ENCODE results near the gene PLCH2.

The PLCH2 gene

DNA sequence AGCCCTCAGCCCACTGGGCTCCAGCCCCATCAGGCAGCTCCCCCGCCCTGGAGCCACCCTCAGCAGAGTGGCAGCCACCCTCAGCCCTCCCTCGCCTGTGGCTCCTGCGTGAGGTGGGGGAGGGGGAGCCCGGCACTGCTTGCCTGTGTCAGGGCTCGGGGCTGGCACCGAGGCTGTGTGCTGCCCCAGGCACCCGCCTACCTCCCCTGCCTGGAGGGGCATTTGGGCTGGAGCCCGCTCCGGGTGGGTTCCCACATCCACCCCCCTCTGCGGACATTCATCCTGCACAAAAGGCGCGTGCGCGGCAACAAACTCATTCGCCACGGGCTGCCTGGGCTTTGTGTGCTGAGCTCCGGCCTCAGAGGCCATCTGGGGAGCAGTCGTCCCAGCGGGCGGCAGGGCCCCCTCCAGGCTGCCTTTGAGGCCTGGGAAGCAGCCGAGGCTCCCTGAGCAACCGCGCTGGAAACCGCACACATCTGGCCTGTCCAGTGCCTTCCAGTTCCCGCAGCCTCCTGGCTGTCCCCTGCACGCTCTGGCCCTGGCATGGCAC lies 67.5 kb downstream of the PLCH2 start:
- TF ChIP-seq YY1 (IDR thresholded peaks at IDR 0.05; ENCODE audit: low read depth) (no peak), ZBTB7A (IDR thresholded peaks at IDR 0.05; ENCODE audit: low read depth) (0 out of 2 replicates have a peak, but pooled peaks have one; percentile 11), EGR1 (IDR thresholded peaks at IDR 0.05) (no peak), EP300 (IDR thresholded peaks at IDR 0.05; ENCODE audit: borderline replicate concordance) (no peak)
- TF ChIP-seq, protein P1, sequence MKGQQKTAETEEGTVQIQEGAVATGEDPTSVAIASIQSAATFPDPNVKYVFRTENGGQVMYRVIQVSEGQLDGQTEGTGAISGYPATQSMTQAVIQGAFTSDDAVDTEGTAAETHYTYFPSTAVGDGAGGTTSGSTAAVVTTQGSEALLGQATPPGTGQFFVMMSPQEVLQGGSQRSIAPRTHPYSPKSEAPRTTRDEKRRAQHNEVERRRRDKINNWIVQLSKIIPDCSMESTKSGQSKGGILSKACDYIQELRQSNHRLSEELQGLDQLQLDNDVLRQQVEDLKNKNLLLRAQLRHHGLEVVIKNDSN (IDR thresholded peaks at IDR 0.05): no peak

DNA sequence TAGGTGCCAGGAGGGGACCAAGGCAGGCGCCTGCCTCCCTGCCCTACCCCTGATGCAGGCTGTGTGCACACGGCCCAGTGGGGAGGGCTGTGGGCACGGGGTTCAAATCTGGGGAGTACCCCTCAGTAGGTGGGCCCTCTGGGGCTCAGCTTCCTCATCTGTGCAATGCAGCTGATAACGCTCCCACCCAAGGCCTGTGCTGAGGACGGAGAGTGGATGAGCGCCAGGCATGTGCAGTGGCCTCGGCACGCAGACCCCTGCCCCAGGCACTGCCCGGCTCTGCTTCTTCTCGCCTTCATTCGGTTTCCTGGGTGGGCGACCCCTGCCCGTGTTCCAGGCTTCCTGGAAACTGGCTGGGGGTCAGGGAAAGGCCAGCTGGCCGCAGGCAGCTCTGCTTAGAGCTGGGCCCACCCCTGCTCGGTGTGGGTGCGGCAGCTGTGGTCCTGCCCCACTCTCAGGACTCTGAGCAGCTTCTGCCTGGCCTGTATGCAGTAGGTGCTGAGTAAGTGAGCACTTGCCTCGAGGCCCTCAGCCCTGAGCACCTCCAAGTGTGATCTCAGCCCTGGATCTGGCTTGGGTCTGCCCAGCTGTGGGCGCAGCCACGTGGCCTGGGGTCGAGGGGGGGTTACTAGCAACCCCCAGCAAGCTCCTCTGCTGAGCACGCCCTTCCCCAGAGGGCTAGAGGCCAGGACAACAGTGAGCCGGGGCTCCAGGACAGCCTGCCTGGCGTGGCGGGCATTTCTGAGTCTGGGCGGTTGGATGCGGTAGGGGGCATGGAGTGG lies 68.2 kb downstream of the PLCH2 start:
- TF ChIP-seq YY1 (IDR thresholded peaks at IDR 0.05; ENCODE audit: low read depth) (no peak), ZBTB7A (IDR thresholded peaks at IDR 0.05; ENCODE audit: low read depth) (0 out of 2 replicates have a peak, but pooled peaks have one; percentile 10)

DNA sequence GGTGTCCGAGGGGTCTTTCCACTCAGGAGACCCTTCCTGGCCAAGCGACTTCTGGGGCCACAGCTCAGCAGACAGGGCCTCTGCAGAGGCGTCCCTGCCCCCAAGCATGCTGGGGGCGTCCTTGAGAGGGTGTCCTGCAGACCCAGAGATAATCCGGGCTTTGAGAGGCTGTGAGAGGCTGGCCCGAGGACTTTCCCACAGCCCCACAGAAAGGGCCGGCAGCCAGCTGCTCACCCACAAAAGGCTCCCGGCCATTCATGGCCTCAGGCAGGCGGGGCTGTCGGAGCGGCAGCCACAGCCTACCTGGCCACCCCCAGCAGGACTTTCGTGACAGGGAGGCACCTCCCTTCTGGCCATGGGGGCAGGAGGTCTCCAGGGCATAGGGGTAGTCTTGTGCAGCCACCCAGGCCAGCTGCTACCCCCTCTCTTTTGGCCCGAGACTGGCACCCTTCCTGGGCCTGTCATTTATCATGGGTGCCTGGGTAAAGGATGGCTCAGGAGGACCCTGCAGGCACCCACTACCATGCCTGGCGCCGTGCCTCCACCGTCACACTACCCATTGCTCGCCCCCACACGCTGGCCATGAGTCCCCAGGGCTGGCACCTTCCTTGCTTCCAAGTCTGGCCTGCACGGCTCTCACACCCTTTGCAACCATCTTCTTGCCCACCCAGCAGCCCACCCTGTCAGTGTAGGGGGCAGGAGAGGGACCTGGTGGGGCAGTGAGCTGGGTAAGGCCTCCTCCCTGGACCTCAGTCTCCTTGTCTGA lies 69.0 kb downstream of the PLCH2 start:
- TF ChIP-seq TCF12 (IDR thresholded peaks at IDR 0.05; ENCODE audit: low read depth): no peak
- no peak for TF ChIP-seq TAF1 (IDR thresholded peaks at IDR 0.05; ENCODE audit: low read depth)
- no peak for TF ChIP-seq TEAD4 (IDR thresholded peaks at IDR 0.05)
- no peak for TF ChIP-seq CREB1 (IDR thresholded peaks at IDR 0.05; ENCODE audit: low read depth)
- TF ChIP-seq CEBPB (IDR thresholded peaks at IDR 0.05): no peak
- no peak for TF ChIP-seq FOXM1 (IDR thresholded peaks at IDR 0.05; ENCODE audit: borderline replicate concordance, low read depth)
- TF ChIP-seq RAD21 (IDR thresholded peaks at IDR 0.05; ENCODE audit: low read depth): no peak
- TF ChIP-seq, protein P1 (IDR thresholded peaks at IDR 0.05): no peak
- no peak for TF ChIP-seq NFIC (IDR thresholded peaks at IDR 0.05)
- TF ChIP-seq YY1 (IDR thresholded peaks at IDR 0.05; ENCODE audit: low read depth): no peak
- no peak for TF ChIP-seq EP300 (IDR thresholded peaks at IDR 0.05; ENCODE audit: borderline replicate concordance)
- no peak for TF ChIP-seq EGR1 (IDR thresholded peaks at IDR 0.05)
- TF ChIP-seq, protein P2, sequence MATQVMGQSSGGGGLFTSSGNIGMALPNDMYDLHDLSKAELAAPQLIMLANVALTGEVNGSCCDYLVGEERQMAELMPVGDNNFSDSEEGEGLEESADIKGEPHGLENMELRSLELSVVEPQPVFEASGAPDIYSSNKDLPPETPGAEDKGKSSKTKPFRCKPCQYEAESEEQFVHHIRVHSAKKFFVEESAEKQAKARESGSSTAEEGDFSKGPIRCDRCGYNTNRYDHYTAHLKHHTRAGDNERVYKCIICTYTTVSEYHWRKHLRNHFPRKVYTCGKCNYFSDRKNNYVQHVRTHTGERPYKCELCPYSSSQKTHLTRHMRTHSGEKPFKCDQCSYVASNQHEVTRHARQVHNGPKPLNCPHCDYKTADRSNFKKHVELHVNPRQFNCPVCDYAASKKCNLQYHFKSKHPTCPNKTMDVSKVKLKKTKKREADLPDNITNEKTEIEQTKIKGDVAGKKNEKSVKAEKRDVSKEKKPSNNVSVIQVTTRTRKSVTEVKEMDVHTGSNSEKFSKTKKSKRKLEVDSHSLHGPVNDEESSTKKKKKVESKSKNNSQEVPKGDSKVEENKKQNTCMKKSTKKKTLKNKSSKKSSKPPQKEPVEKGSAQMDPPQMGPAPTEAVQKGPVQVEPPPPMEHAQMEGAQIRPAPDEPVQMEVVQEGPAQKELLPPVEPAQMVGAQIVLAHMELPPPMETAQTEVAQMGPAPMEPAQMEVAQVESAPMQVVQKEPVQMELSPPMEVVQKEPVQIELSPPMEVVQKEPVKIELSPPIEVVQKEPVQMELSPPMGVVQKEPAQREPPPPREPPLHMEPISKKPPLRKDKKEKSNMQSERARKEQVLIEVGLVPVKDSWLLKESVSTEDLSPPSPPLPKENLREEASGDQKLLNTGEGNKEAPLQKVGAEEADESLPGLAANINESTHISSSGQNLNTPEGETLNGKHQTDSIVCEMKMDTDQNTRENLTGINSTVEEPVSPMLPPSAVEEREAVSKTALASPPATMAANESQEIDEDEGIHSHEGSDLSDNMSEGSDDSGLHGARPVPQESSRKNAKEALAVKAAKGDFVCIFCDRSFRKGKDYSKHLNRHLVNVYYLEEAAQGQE (IDR thresholded peaks at IDR 0.05; ENCODE audit: low read depth): no peak
- TF ChIP-seq, protein P3, sequence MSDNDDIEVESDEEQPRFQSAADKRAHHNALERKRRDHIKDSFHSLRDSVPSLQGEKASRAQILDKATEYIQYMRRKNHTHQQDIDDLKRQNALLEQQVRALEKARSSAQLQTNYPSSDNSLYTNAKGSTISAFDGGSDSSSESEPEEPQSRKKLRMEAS (IDR thresholded peaks at IDR 0.05): no peak
- no peak for TF ChIP-seq ZBTB7A (IDR thresholded peaks at IDR 0.05; ENCODE audit: low read depth)

DNA sequence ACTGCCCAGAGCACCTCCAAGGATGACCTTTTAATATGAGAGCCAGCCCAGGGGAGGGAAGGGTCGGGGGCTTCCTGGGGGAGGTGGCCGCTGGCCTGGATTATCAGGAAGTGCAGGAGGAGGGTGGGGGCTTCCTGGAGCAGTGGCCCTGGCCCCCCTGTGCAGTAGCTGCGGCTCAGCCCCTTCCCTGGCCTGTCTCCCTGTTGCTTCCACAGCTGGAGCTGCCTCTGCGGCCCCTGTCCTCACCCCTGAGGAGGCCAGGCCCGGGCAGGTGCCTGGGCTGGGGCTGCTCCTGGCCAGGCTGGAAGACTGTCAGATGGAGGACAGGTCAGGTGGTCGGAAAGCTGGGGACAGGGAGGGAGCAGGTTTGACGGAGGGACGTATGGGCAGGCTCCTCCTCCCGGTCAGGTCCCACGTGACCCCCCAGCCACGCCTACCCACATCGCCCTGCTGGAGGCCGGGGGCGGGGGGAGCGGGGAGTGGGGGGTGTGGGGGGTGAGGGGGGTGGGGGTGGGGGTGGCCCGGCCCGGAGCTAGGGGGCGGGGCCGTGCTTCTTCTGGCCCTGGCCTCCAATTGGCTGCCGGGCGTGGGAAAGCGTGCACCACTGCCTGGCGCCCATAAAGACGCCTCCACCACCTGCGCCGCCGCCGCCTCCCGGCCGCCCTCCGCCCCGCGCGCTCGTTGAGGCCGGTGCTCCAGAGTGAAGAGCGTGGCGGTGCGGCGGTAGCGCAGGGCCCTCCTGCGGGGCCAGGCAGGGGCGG lies 69.8 kb downstream of the PLCH2 start:
- TF ChIP-seq, protein P2 (IDR thresholded peaks at IDR 0.05; ENCODE audit: low read depth): no peak
- TF ChIP-seq, protein P3 (IDR thresholded peaks at IDR 0.05): peak; percentile 70; the same call in 1 of the 2 replicates
- TF ChIP-seq CREB1 (IDR thresholded peaks at IDR 0.05; ENCODE audit: low read depth) (no peak), TCF12 (IDR thresholded peaks at IDR 0.05; ENCODE audit: low read depth) (0 out of 2 replicates have a peak, but pooled peaks have one; percentile 24), TAF1 (IDR thresholded peaks at IDR 0.05; ENCODE audit: low read depth) (0 out of 2 replicates have a peak, but pooled peaks have one; percentile 22)
- TF ChIP-seq, protein P1 (IDR thresholded peaks at IDR 0.05): peak; percentile 94
